SK-N-SH (cell line): Measurements from ENCODE around the gene KLK12. TPM values are rescaled to one million over a fixed set of nuclear protein-coding genes. Genes with fewer than 3 reads are reported as not detected.

Experiments used
- CTCF ChIA-PET: fragments of 300-600, 350-600 bp; formaldehyde crosslinking; extraction: SDS; loops from one replicate; lab custom pipeline; 2021; lab: Yijun Ruan, JAX
- POLR2A ChIA-PET: fragments of 350-600 bp; sonication (Branson Sonifier 250); formaldehyde crosslinking; extraction: SDS; loops from one replicate; lab custom pipeline; 2020; ENCODE audit warnings: antibody characterized with exemption, inconsistent platforms; lab: Yijun Ruan, JAX
- DNase-seq: peaks from one replicate; pipeline ENCODE4 v3.0.0; 2012
- H2AFZ ChIP-seq: fragments of 200-600 bp; sonication (generic); 2 replicates; pipeline ENCODE4 v1.8.1; 2016; ENCODE audit warnings: antibody characterized with exemption, mild to moderate bottlenecking, low read depth
- H3F3A ChIP-seq: fragments of 200-600 bp; sonication (generic); replicated peaks from 2 replicates; pipeline ENCODE3; 2016; ENCODE audit warnings: antibody characterized with exemption, mild to moderate bottlenecking; ENCODE audit not compliant: insufficient read depth
- H3K27ac ChIP-seq, 2 experiments: fragments of 200-500 bp in 1 of 2; fragments of 200-600 bp in 1 of 2; sonication (Bioruptor generic) in 1 of 2; sonication (generic), shearing (Covaris generic) in 1 of 2; 2 replicates each; pipeline versions ENCODE4 v1.5.1 to v1.6.1; 2014 to 2016; ENCODE audit warnings: low read depth in 2 of 2, inconsistent platforms in 1 of 2, low read length in 1 of 2, mild to moderate bottlenecking in 1 of 2, mixed read lengths in 1 of 2
- H3K27me3 ChIP-seq: fragments of 200-600 bp; sonication (generic), shearing (Covaris generic); 2 replicates; pipeline ENCODE4 v1.6.1; 2016; ENCODE audit warnings: mixed run types; ENCODE audit not compliant: insufficient read depth
- H3K36me3 ChIP-seq, 2 experiments: fragments of 200-500 bp in 1 of 2; fragments of 200-600 bp in 1 of 2; sonication (Bioruptor generic) in 1 of 2; sonication (generic) in 1 of 2; replicated peaks in 1 of 2; 2 replicates each; pipeline versions ENCODE3 to v1.5.1; 2014 to 2016; ENCODE audit warnings: low read length in 1 of 2, mild to moderate bottlenecking in 1 of 2; ENCODE audit not compliant: insufficient read depth in 2 of 2, control insufficient read depth in 1 of 2
- H3K4me1 ChIP-seq, 2 experiments: fragments of 200-500 bp in 1 of 2; fragments of 200-600 bp in 1 of 2; sonication (Bioruptor generic) in 1 of 2; sonication (generic), shearing (Covaris generic) in 1 of 2; 2 replicates each; pipeline versions ENCODE4 v1.5.1 to v1.6.1; 2014 to 2016; ENCODE audit warnings: low read depth in 1 of 2, low read length in 1 of 2, mixed run types in 1 of 2; ENCODE audit not compliant: insufficient read depth in 2 of 2, control insufficient read depth in 1 of 2
- H3K4me2 ChIP-seq: fragments of 200-600 bp; sonication (generic), shearing (Covaris generic); 2 replicates; pipeline ENCODE4 v1.6.1; 2017; ENCODE audit warnings: mixed run types
- H3K4me3 ChIP-seq, 2 experiments: fragments of 200-500 bp in 1 of 2; fragments of 200-600 bp in 1 of 2; sonication (Bioruptor generic) in 1 of 2; sonication (generic), shearing (Covaris generic) in 1 of 2; 2 replicates each; pipeline versions ENCODE4 v1.5.1 to v1.8.1; 2014 to 2016; ENCODE audit warnings: low read depth in 2 of 2, inconsistent platforms in 1 of 2, low read length in 1 of 2, mild to moderate bottlenecking in 1 of 2, mixed read lengths in 1 of 2, moderate library complexity in 1 of 2
- H3K79me2 ChIP-seq: fragments of 200-600 bp; sonication (generic); 2 replicates; pipeline ENCODE4 v1.8.1; 2017; ENCODE audit warnings: mild to moderate bottlenecking; ENCODE audit not compliant: insufficient read depth
- H3K9ac ChIP-seq: fragments of 200-600 bp; sonication (generic); 2 replicates; pipeline ENCODE4 v1.6.1; 2017; ENCODE audit warnings: mixed run types
- H3K9me2 ChIP-seq: fragments of 200-600 bp; sonication (generic); 2 replicates; pipeline ENCODE4 v1.6.1; 2017; ENCODE audit warnings: mixed run types
- H3K9me3 ChIP-seq: fragments of 200-600 bp; sonication (generic); 2 replicates; pipeline ENCODE4 v1.6.1; 2017; ENCODE audit warnings: mixed run types, mild to moderate bottlenecking, moderate library complexity
- H4K20me1 ChIP-seq: fragments of 200-600 bp; sonication (generic); 2 replicates; pipeline ENCODE4 v1.6.1; 2017; ENCODE audit warnings: mild to moderate bottlenecking, mixed run types; ENCODE audit not compliant: insufficient read depth
- ELF1 ChIP-seq: IDR thresholded peaks from 2 replicates; pipeline ENCODE4 v1.4.0; 2012
- EP300 ChIP-seq, 2 experiments: IDR thresholded peaks; 2 replicates each; pipeline versions ENCODE4 v1.4.0 to v1.6.1; 2012; ENCODE audit warnings: borderline replicate concordance in 1 of 2, low read depth in 1 of 2, low read length in 1 of 2
- FOXJ3 ChIP-seq: sonication (generic); formaldehyde crosslinking; IDR thresholded peaks from 2 replicates; pipeline ENCODE4 v1.5.1; 2020; ENCODE audit warnings: mild to moderate bottlenecking, missing genetic modification reagents
- FOXM1 ChIP-seq: IDR thresholded peaks from 2 replicates; pipeline ENCODE4 v1.4.0; 2012; ENCODE audit warnings: low read depth, mild to moderate bottlenecking
- GABPA ChIP-seq: IDR thresholded peaks from 2 replicates; pipeline ENCODE4 v1.4.0; 2012; ENCODE audit warnings: low read depth, mild to moderate bottlenecking
- MEF2A ChIP-seq: IDR thresholded peaks from 2 replicates; pipeline ENCODE4 v1.4.0; 2012; ENCODE audit warnings: low read depth, borderline replicate concordance
- MXI1 ChIP-seq: IDR thresholded peaks from 2 replicates; pipeline ENCODE4 v1.6.1; 2012; ENCODE audit warnings: mild to moderate bottlenecking, low read depth, low read length, improper control_type of control experiment
- NFIC ChIP-seq: IDR thresholded peaks from 2 replicates; pipeline ENCODE4 v1.4.0; 2012; ENCODE audit warnings: borderline replicate concordance
- PBX3 ChIP-seq: IDR thresholded peaks from 2 replicates; pipeline ENCODE4; 2012
- RAD21 ChIP-seq: IDR thresholded peaks from 2 replicates; pipeline ENCODE4 v1.6.1; 2012; ENCODE audit warnings: mild to moderate bottlenecking, low read length
- RFX5 ChIP-seq: IDR thresholded peaks from 2 replicates; pipeline ENCODE4 v1.6.1; 2012; ENCODE audit warnings: mild to moderate bottlenecking, improper control_type of control experiment, low read length
- SIN3A ChIP-seq: IDR thresholded peaks from 2 replicates; pipeline ENCODE4 v1.6.1; 2012; ENCODE audit warnings: low read depth, mild to moderate bottlenecking, low read length, moderate library complexity, borderline replicate concordance
- TAF1 ChIP-seq: IDR thresholded peaks from 2 replicates; pipeline ENCODE4 v1.6.1; 2012; ENCODE audit warnings: low read depth, mild to moderate bottlenecking, low read length, moderate library complexity, borderline replicate concordance
- TEAD4 ChIP-seq: IDR thresholded peaks from 2 replicates; pipeline ENCODE4 v1.4.0; 2012; ENCODE audit warnings: mild to moderate bottlenecking, borderline replicate concordance; ENCODE audit not compliant: insufficient read depth
- USF1 ChIP-seq: IDR thresholded peaks from 2 replicates; pipeline ENCODE4 v1.4.0; 2012; ENCODE audit warnings: low read depth, borderline replicate concordance
- USF2 ChIP-seq: fragments of 150-350 bp; IDR thresholded peaks from 2 replicates; pipeline ENCODE4 v1.6.1; 2017; ENCODE audit warnings: antibody characterized with exemption, low read length, low read depth, borderline replicate concordance
- WGBS: methylation state at CpG from one replicate; pipeline ENCODE4 v1.1.6; 2017; ENCODE audit warnings: low lambda C conversion rate; 5-methylcytosine and 5-hydroxymethylcytosine counted together
- polyA plus RNA-seq, 3 experiments: library from polyadenylated mRNA; depleted of rRNA; stranded (reverse); fragments of >200 nt; gene quantifications; 2 replicates each; pipeline ENCODE4 v1.2.3, GENCODE V29; 2012
- TF ChIP-seq, protein P1 (sequence below): fragments of 200-600 bp; sonication (generic); IDR thresholded peaks from 2 replicates; pipeline ENCODE4 v1.6.1; 2017; ENCODE audit warnings: antibody characterized with exemption, mild to moderate bottlenecking, moderate library complexity
- TF ChIP-seq, protein P2 (sequence below): IDR thresholded peaks from 2 replicates; pipeline ENCODE4 v1.6.1; 2012; ENCODE audit warnings: mild to moderate bottlenecking, low read depth, low read length, moderate library complexity
- TF ChIP-seq, protein P3 (sequence below): IDR thresholded peaks from 2 replicates; pipeline ENCODE4 v1.4.0; 2012; ENCODE audit warnings: low read depth

Gene KLK12
- polyA plus RNA-seq, 1 of the 3 experiments (the other 2 are of a cell fraction): not detected

DNA sequence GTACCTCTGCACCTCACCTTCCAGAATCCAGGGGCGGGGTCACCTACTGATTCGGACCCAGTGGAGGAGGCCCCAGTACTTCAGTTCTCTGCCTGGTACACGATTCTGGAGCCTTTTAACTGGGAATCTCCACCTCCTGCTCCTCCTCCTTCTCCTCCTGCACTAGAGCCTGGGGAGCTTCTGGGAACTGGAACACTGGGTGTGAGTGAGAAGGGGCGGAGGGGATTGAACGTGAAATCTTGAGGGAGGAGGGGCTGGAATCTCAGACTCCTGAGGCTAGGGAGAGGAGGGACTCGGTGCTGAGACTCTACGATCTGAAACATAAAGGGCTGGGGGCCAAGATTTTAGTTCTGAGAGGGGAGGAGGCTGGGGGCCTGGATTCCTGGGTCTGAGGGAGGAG lies 33.3 kb downstream of the KLK12 start, which contains the start of gene KLK8:
Gene KLK8, minus strand, starts transcription at position 90 of the 400 bp plus-strand sequence. CDS start 437 bp downstream, outside the sequence.
- no peaks in the 10 kb centered on the region for H3K9me3 ChIP-seq
- H3K27ac ChIP-seq: no peak within 1 kb of the TSS
- ChIA-PET CTCF (interaction anchor here (0.8 kb wide), 1 partner anchor 15 kb away, joined by 3 read pairs; no protein-coding TSS in a partner anchor), POLR2A (no interaction called here)
- H3K9ac ChIP-seq: no peak within 1 kb of the TSS
- H3K36me3 ChIP-seq: no peaks in the 10 kb centered on the region
- H3F3A ChIP-seq: no peaks in the 10 kb centered on the region
- no peaks in the 10 kb centered on the region for H3K4me1 ChIP-seq
- H3K27me3 ChIP-seq: peaks cover 20% of the 10 kb centered on the region; the same call in 1 of the 2 replicates
- no peaks in the 10 kb centered on the region for H3K9me2 ChIP-seq
- H4K20me1 ChIP-seq: no peaks in the 10 kb centered on the region
- no peak for DNase-seq
- no peak within 1 kb of the TSS for H3K4me2 ChIP-seq
- H3K4me3 ChIP-seq: no peak within 1 kb of the TSS
- WGBS: 10% methylated on average over 7 of the region's 7 CpGs
- TF ChIP-seq RFX5: no peak
- no peak for TF ChIP-seq EP300 (IDR thresholded peaks at IDR 0.05; ENCODE audit: borderline replicate concordance in 1 of 2, low read depth in 1 of 2, low read length in 1 of 2)
- TF ChIP-seq, protein P1, sequence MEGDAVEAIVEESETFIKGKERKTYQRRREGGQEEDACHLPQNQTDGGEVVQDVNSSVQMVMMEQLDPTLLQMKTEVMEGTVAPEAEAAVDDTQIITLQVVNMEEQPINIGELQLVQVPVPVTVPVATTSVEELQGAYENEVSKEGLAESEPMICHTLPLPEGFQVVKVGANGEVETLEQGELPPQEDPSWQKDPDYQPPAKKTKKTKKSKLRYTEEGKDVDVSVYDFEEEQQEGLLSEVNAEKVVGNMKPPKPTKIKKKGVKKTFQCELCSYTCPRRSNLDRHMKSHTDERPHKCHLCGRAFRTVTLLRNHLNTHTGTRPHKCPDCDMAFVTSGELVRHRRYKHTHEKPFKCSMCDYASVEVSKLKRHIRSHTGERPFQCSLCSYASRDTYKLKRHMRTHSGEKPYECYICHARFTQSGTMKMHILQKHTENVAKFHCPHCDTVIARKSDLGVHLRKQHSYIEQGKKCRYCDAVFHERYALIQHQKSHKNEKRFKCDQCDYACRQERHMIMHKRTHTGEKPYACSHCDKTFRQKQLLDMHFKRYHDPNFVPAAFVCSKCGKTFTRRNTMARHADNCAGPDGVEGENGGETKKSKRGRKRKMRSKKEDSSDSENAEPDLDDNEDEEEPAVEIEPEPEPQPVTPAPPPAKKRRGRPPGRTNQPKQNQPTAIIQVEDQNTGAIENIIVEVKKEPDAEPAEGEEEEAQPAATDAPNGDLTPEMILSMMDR: no peak
- TF ChIP-seq FOXM1: no peak
- TF ChIP-seq TAF1: no peak
- no peak for TF ChIP-seq PBX3
- no peak for TF ChIP-seq RAD21
- TF ChIP-seq MEF2A: no peak
- TF ChIP-seq NFIC: no peak
- TF ChIP-seq TEAD4: no peak
- TF ChIP-seq FOXJ3 (CRISPR knock-in tag): no peak
- no peak for TF ChIP-seq GABPA
- no peak for TF ChIP-seq SIN3A
- TF ChIP-seq ELF1: no peak
- TF ChIP-seq, protein P2, sequence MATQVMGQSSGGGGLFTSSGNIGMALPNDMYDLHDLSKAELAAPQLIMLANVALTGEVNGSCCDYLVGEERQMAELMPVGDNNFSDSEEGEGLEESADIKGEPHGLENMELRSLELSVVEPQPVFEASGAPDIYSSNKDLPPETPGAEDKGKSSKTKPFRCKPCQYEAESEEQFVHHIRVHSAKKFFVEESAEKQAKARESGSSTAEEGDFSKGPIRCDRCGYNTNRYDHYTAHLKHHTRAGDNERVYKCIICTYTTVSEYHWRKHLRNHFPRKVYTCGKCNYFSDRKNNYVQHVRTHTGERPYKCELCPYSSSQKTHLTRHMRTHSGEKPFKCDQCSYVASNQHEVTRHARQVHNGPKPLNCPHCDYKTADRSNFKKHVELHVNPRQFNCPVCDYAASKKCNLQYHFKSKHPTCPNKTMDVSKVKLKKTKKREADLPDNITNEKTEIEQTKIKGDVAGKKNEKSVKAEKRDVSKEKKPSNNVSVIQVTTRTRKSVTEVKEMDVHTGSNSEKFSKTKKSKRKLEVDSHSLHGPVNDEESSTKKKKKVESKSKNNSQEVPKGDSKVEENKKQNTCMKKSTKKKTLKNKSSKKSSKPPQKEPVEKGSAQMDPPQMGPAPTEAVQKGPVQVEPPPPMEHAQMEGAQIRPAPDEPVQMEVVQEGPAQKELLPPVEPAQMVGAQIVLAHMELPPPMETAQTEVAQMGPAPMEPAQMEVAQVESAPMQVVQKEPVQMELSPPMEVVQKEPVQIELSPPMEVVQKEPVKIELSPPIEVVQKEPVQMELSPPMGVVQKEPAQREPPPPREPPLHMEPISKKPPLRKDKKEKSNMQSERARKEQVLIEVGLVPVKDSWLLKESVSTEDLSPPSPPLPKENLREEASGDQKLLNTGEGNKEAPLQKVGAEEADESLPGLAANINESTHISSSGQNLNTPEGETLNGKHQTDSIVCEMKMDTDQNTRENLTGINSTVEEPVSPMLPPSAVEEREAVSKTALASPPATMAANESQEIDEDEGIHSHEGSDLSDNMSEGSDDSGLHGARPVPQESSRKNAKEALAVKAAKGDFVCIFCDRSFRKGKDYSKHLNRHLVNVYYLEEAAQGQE: no peak
- no peak for TF ChIP-seq USF1
- no peak for TF ChIP-seq MXI1
- no peak for TF ChIP-seq USF2
- TF ChIP-seq, protein P3, sequence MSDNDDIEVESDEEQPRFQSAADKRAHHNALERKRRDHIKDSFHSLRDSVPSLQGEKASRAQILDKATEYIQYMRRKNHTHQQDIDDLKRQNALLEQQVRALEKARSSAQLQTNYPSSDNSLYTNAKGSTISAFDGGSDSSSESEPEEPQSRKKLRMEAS: no peak
- no peak within 1 kb of the TSS for H2AFZ ChIP-seq
- H3K79me2 ChIP-seq: no peaks in the 10 kb centered on the region
